K562 (cell line): Measurements from ENCODE around the gene VDR. TPM values are rescaled to one million over a fixed set of nuclear protein-coding genes. Genes with fewer than 3 reads are reported as not detected.

Source experiments
- ATF1 ChIP-seq, 2 experiments: fragments of 450-650 bp in 1 of 2; IDR thresholded peaks; 2 replicates each; pipeline ENCODE4 v1.6.1; 2016; ENCODE audit warnings: missing compliant biosample characterization in 1 of 2, missing genetic modification characterization in 1 of 2
- CHD4 ChIP-seq: fragments of 200-600 bp; sonication (generic); IDR thresholded peaks from 3 replicates; pipeline ENCODE4 v1.6.1; 2012; ENCODE audit warnings: low read depth, mild to moderate bottlenecking, mixed read lengths, low read length, inconsistent platforms; ENCODE audit not compliant: insufficient read depth, insufficient replicate concordance, poor library complexity, severe bottlenecking
- MCM3 ChIP-seq: fragments of 450-650 bp; IDR thresholded peaks from 2 replicates; pipeline ENCODE4 v1.6.1; 2016
- PCBP2 ChIP-seq: fragments of 200-400 bp; formaldehyde crosslinking; IDR thresholded peaks from 2 replicates; pipeline ENCODE4 v1.6.1; 2018; ENCODE audit warnings: low read length, low read depth, mild to moderate bottlenecking, moderate library complexity; ENCODE audit not compliant: poor library complexity, severe bottlenecking
- PPARD ChIP-seq: fragments of 250-450 bp; sonication (Bioruptor Pico); IDR thresholded peaks from 2 replicates; pipeline ENCODE4 v1.8.0; 2022; ENCODE audit warnings: inconsistent platforms, mild to moderate bottlenecking, moderate library complexity
- SMARCE1 ChIP-seq: fragments of 450-650 bp; IDR thresholded peaks from 2 replicates; pipeline ENCODE4 v1.7.1; 2016; ENCODE audit warnings: mild to moderate bottlenecking
- SUPT5H ChIP-seq: fragments of 450-650 bp; IDR thresholded peaks from 2 replicates; pipeline ENCODE4 v1.6.1; 2016
- ZFX ChIP-seq: sonication (generic); formaldehyde crosslinking; IDR thresholded peaks from 2 replicates; pipeline ENCODE4 v1.8.0; 2022; ENCODE audit warnings: mild to moderate bottlenecking, missing genetic modification reagents, moderate library complexity
- ZHX1 ChIP-seq: fragments of 150-350 bp; conservative IDR thresholded peaks from 2 replicates; pipeline ENCODE4 v1.6.1; 2014; ENCODE audit warnings: low read length
- ZMIZ1 ChIP-seq, 2 experiments: fragments of 150-350 bp in 1 of 2; IDR thresholded peaks; 2 replicates each; pipeline ENCODE4 v1.6.1; 2012 to 2016; ENCODE audit warnings: low read depth in 2 of 2, low read length in 2 of 2, mild to moderate bottlenecking in 1 of 2, moderate library complexity in 1 of 2
- ZNF174 ChIP-seq: fragments of 250-450 bp; sonication (Bioruptor Pico); IDR thresholded peaks from 2 replicates; pipeline ENCODE4 v1.4.0; 2020; ENCODE audit warnings: mild to moderate bottlenecking
- ZNF232 ChIP-seq: sonication (generic); formaldehyde crosslinking; IDR thresholded peaks from 2 replicates; pipeline ENCODE4 v1.8.0; 2022; ENCODE audit warnings: mild to moderate bottlenecking, missing genetic modification reagents
- polyA plus RNA-seq, 8 experiments: library from polyadenylated mRNA; depleted of rRNA in 4 of 8; stranded (reverse) in 5 of 8; unstranded in 3 of 8; fragments of >200 nt; fragmentation: Nextera tagmentation in 2 of 8; fragmentation: Illumina TruSeq in 1 of 8; extraction: Ambion mirVana in 2 of 8; extraction: Trizol in 1 of 8; gene quantifications; 2 replicates each; pipeline versions ENCODE4 v1.2.1 to v1.2.3, GENCODE V29; 2011 to 2014; ENCODE audit warnings: inconsistent platforms in 1 of 8, missing spikeins in 1 of 8
- total RNA-seq, 7 experiments: library from RNA; depleted of rRNA in 6 of 7; stranded (reverse); fragments of >200 nt in 6 of 7; fragmentation: Illumina TruSeq in 2 of 7; extraction: Trizol in 2 of 7; gene quantifications; 2 replicates each; pipeline versions ENCODE4 v1.2.1 to v1.2.3, GENCODE V29; 2011 to 2021; ENCODE audit warnings: low replicate concordance in 1 of 7
- TF ChIP-seq, protein P1 (sequence below): fragments of 200-800 bp; sonication (Bioruptor generic); IDR thresholded peaks from 2 replicates; pipeline ENCODE4 v1.6.1; 2017; ENCODE audit warnings: missing genetic modification characterization, missing compliant biosample characterization
- TF ChIP-seq, protein P2 (sequence below): IDR thresholded peaks from 2 replicates; pipeline ENCODE4 v1.6.1; 2011; ENCODE audit not compliant: insufficient read length; ENCODE audit errors: extremely low read depth

VDR gene
- total and polyA plus RNA-seq, 9 of the 15 experiments (the other 6 are each of a cell fraction or from before 2014, with no cell fraction given) = 0.61 to 4.8 (median 2.0) TPM

DNA sequence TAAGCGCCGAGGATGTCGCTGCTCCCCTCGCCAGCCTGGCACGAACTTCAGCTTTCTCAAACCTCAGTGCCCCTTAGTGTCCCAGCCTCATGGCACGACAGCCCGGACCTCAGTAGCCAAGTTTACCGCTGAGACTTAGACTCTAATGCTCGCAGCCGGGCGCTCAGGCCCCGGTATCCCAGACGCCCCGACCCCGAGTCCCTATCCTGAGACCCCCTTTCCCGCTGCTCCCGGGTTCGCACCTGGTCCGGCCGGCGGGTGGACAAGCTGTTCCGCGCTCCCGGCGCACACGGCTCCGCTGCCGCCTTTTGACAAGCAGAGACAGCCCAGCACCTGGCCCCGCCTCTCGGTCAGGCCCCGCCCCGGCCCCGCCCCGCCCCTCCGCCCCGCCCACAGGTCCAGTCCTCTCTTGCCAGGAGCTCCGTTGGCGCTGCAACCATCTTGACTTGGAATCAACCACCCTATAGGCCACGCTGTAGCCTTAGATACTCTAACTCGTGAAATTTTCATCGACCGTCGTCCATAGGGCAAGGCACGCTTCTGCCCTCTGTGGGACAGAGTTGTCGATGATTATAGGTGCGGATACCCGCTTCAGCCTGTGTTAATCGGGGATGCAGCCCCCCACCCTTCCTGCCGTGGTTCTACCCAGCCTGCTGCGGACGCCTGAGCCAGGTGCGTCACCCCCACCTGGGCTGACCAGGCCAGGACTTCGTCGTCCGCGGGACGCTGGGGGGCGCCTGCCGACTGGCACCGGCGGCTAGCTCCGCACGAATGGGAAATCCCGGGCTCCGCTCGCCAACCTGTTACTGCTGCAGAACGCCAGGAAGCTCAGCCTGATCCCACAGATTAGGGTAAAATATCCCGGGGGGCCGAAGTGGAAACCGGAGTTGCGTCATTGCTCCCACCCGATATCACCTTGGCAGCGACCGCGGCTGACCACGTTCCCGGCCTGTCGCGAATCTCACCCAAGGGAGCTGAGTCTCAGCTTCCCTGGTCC is at the start of gene VDR (continued):
- 0 out of 2 replicates have a peak, but pooled peaks have one; percentile 32 for TF ChIP-seq ZNF232 (CRISPR knock-in tag)
- TF ChIP-seq PPARD = no peak
- TF ChIP-seq ATF1 (CRISPR knock-in tag; IDR thresholded peaks at IDR 0.05) = no peak
- no peak for TF ChIP-seq ATF1 (tag; IDR thresholded peaks at IDR 0.05)
- TF ChIP-seq SMARCE1 = no peak
- TF ChIP-seq PCBP2 = no peak
- peak in 1 of 2 experiments; percentile 22; a peak in 1 of 4 replicates for TF ChIP-seq ZMIZ1 (IDR thresholded peaks at IDR 0.05; ENCODE audit: low read depth in 2 of 2, low read length in 2 of 2)
- peak; percentile 31; the same call in 1 of the 2 replicates for TF ChIP-seq SUPT5H
- no peak for TF ChIP-seq ZFX
- TF ChIP-seq, protein P1, sequence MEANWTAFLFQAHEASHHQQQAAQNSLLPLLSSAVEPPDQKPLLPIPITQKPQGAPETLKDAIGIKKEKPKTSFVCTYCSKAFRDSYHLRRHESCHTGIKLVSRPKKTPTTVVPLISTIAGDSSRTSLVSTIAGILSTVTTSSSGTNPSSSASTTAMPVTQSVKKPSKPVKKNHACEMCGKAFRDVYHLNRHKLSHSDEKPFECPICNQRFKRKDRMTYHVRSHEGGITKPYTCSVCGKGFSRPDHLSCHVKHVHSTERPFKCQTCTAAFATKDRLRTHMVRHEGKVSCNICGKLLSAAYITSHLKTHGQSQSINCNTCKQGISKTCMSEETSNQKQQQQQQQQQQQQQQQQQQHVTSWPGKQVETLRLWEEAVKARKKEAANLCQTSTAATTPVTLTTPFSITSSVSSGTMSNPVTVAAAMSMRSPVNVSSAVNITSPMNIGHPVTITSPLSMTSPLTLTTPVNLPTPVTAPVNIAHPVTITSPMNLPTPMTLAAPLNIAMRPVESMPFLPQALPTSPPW (CRISPR knock-in tag) = peak; percentile 37; the same call in 1 of the 2 replicates
- TF ChIP-seq CHD4 = no peak
- TF ChIP-seq ZHX1 = no peak
- TF ChIP-seq, protein P2, sequence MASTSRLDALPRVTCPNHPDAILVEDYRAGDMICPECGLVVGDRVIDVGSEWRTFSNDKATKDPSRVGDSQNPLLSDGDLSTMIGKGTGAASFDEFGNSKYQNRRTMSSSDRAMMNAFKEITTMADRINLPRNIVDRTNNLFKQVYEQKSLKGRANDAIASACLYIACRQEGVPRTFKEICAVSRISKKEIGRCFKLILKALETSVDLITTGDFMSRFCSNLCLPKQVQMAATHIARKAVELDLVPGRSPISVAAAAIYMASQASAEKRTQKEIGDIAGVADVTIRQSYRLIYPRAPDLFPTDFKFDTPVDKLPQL = no peak
- TF ChIP-seq ZNF174 (CRISPR knock-in tag) = no peak
- no peak for TF ChIP-seq MCM3
